ENCODE results near the gene LAMP2.

LAMP2 gene

DNA sequence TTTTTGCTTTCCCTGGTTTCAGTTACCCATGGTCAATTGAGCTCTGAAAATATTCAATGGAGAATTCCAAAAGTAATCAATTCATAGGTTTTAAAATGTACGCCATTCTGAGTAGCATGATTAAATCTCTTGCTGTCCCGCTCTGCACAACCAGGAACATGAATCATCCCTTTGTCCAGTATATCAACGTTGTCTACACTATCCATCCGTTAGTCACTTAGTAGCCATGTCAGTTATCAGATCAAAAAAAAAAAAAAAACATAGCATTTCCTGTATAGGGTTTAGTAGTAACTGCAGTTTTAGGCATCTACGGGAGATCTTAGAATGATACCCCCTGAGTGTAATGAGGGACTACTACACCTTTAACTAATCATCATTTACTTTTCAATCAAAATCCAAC is 15.1 kb downstream of the LAMP2 start:
- no peaks in the 10 kb centered on the region for H3K27me3 ChIP-seq (ENCODE audit: control insufficient read depth, insufficient read depth, low read length)
- H3K9ac ChIP-seq (ENCODE audit: low read depth, low read length): no peak overlapping the region
- no peaks in the 10 kb centered on the region for H3K36me3 ChIP-seq (ENCODE audit: control insufficient read depth, insufficient read depth, low read length)
- no peaks in the 10 kb centered on the region for H3K4me1 ChIP-seq (ENCODE audit: control insufficient read depth, insufficient read depth, low read length)
- H3K9me3 ChIP-seq (ENCODE audit: control insufficient read depth, insufficient read depth, low read length): no peaks in the 10 kb centered on the region
- H3K4me3 ChIP-seq (ENCODE audit: low read depth, low read length): no peak overlapping the region

- Histone ChIP-seq H3K36me3 (ENCODE audit: control insufficient read depth, insufficient read depth, low read length) (no peaks in the 10 kb centered on the region), H3K4me1 (ENCODE audit: control insufficient read depth, insufficient read depth, low read length) (no peaks in the 10 kb centered on the region)
These were observed 17.0 kb downstream of the LAMP2 start for GRCh38 chrX:120452131-120452530.

GRCh38 chrX:120450163-120450562 is 18.9 kb downstream of the LAMP2 start:
- no peaks in the 10 kb centered on the region for H3K27me3 ChIP-seq (ENCODE audit: control insufficient read depth, insufficient read depth, low read length)
- no peaks in the 10 kb centered on the region for H3K36me3 ChIP-seq (ENCODE audit: control insufficient read depth, insufficient read depth, low read length)
- no peaks in the 10 kb centered on the region for H3K9me3 ChIP-seq (ENCODE audit: control insufficient read depth, insufficient read depth, low read length)
- no peaks in the 10 kb centered on the region for H3K4me1 ChIP-seq (ENCODE audit: control insufficient read depth, insufficient read depth, low read length)
- no peak overlapping the region for H3K4me3 ChIP-seq (ENCODE audit: low read depth, low read length)
- no peak overlapping the region for H3K9ac ChIP-seq (ENCODE audit: low read depth, low read length)

More at GRCh38 chrX:120452131-120452530, 17.0 kb downstream of the LAMP2 start:
- no peak overlapping the region for H3K9ac ChIP-seq (ENCODE audit: low read depth, low read length)
- no peaks in the 10 kb centered on the region for H3K9me3 ChIP-seq (ENCODE audit: control insufficient read depth, insufficient read depth, low read length)
- H3K4me3 ChIP-seq (ENCODE audit: low read depth, low read length): no peak overlapping the region
- no peaks in the 10 kb centered on the region for H3K27me3 ChIP-seq (ENCODE audit: control insufficient read depth, insufficient read depth, low read length)

- no peaks in the 10 kb centered on the region for H3K9me3 ChIP-seq (ENCODE audit: control insufficient read depth, insufficient read depth, low read length)
- H3K27me3 ChIP-seq (ENCODE audit: control insufficient read depth, insufficient read depth, low read length): no peaks in the 10 kb centered on the region
- no peaks in the 10 kb centered on the region for H3K4me1 ChIP-seq (ENCODE audit: control insufficient read depth, insufficient read depth, low read length)
- no peak overlapping the region for H3K4me3 ChIP-seq (ENCODE audit: low read depth, low read length)
- H3K36me3 ChIP-seq (ENCODE audit: control insufficient read depth, insufficient read depth, low read length): no peaks in the 10 kb centered on the region
- H3K9ac ChIP-seq (ENCODE audit: low read depth, low read length): no peak overlapping the region
These were observed 22.6 kb downstream of the LAMP2 start for GRCh38 chrX:120446498-120446897.

DNA sequence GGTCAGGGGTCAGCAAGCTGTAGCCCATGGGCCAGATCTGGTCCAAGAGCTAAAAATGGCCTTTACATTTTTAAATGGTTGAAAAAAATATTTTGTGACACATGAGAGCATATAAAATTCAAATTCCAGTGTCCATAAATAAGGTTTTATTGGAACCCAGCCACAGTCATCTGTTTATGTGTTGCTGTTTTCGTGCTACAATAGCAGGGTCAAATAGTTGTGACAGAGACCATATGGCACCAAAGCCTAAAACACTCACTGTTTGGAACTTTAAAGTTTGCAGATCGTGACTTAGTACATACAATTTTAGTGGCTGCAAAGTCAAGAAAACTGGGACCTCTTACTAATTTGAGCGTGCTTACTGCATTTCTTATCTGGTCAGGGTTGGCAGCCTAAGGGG is 29.2 kb downstream of the LAMP2 start:
- Histone ChIP-seq H3K27me3 (ENCODE audit: control insufficient read depth, insufficient read depth, low read length) (no peaks in the 10 kb centered on the region), H3K36me3 (ENCODE audit: control insufficient read depth, insufficient read depth, low read length) (no peaks in the 10 kb centered on the region), H3K4me1 (ENCODE audit: control insufficient read depth, insufficient read depth, low read length) (no peaks in the 10 kb centered on the region), H3K9me3 (ENCODE audit: control insufficient read depth, insufficient read depth, low read length) (no peaks in the 10 kb centered on the region), H3K4me3 (ENCODE audit: low read depth, low read length) (no peak overlapping the region), H3K9ac (ENCODE audit: low read depth, low read length) (no peak overlapping the region)

- H3K4me3 ChIP-seq (ENCODE audit: low read depth, low read length): no peak overlapping the region
- no peaks in the 10 kb centered on the region for H3K36me3 ChIP-seq (ENCODE audit: control insufficient read depth, insufficient read depth, low read length)
- H3K9ac ChIP-seq (ENCODE audit: low read depth, low read length): no peak overlapping the region
- H3K4me1 ChIP-seq (ENCODE audit: control insufficient read depth, insufficient read depth, low read length): no peaks in the 10 kb centered on the region
- H3K27me3 ChIP-seq (ENCODE audit: control insufficient read depth, insufficient read depth, low read length): no peaks in the 10 kb centered on the region
- no peaks in the 10 kb centered on the region for H3K9me3 ChIP-seq (ENCODE audit: control insufficient read depth, insufficient read depth, low read length)
These were observed 39.1 kb downstream of the LAMP2 start for GRCh38 chrX:120429776-120430540.

- Histone ChIP-seq H3K4me3 (ENCODE audit: low read depth, low read length) (no peak overlapping the region), H3K9ac (ENCODE audit: low read depth, low read length) (no peak overlapping the region), H3K36me3 (ENCODE audit: control insufficient read depth, insufficient read depth, low read length) (no peaks in the 10 kb centered on the region), H3K27me3 (ENCODE audit: control insufficient read depth, insufficient read depth, low read length) (no peaks in the 10 kb centered on the region), H3K4me1 (ENCODE audit: control insufficient read depth, insufficient read depth, low read length) (no peaks in the 10 kb centered on the region), H3K9me3 (ENCODE audit: control insufficient read depth, insufficient read depth, low read length) (no peaks in the 10 kb centered on the region)
These were observed 40.8 kb downstream of the LAMP2 start for GRCh38 chrX:120428309-120428708.

DNA sequence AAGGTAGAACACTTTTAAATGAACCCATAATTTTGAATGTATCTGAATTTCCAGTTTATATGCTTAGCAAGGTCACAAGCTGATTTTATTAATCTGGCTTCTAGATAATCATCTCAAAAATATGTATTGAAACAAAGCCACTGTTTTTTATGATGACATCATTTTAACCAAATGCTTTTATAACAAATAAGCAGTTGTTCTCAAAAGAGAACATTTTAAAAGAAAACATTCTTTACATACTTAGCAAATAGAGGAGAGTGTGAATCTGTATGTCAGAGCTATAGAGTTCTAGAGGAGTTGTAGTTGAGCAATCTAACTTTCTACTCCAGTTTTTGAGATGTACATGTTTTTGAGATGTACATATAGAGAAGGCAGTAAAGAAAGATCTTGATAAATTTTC is 42.5 kb downstream of the LAMP2 start:
- no peaks in the 10 kb centered on the region for H3K4me1 ChIP-seq (ENCODE audit: control insufficient read depth, insufficient read depth, low read length)
- no peak overlapping the region for H3K4me3 ChIP-seq (ENCODE audit: low read depth, low read length)
- no peaks in the 10 kb centered on the region for H3K27me3 ChIP-seq (ENCODE audit: control insufficient read depth, insufficient read depth, low read length)
- H3K36me3 ChIP-seq (ENCODE audit: control insufficient read depth, insufficient read depth, low read length): no peaks in the 10 kb centered on the region
- no peaks in the 10 kb centered on the region for H3K9me3 ChIP-seq (ENCODE audit: control insufficient read depth, insufficient read depth, low read length)
- no peak overlapping the region for H3K9ac ChIP-seq (ENCODE audit: low read depth, low read length)

DNA sequence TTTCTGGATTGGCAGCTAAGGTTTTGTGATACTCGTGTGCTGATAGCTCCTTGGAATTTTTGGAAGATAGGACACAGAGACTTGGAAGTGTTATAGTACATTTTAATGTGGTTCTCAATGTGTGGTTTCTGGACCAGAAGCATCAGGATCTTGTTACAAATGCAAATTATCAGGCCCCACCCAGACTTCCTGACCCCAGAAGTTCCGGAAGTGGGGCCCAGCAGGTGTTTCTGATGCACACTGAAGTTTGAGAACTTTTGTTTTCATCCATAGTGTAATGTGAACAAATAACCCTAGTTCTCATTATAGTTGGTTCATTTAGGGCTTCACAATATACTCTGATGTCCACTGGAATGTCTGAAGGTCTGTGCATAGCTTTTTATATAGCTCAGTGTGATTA is 49.6 kb downstream of the LAMP2 start:
- no peaks in the 10 kb centered on the region for H3K4me1 ChIP-seq (ENCODE audit: control insufficient read depth, insufficient read depth, low read length)
- H3K36me3 ChIP-seq (ENCODE audit: control insufficient read depth, insufficient read depth, low read length): no peaks in the 10 kb centered on the region
- no peaks in the 10 kb centered on the region for H3K9me3 ChIP-seq (ENCODE audit: control insufficient read depth, insufficient read depth, low read length)
- no peak overlapping the region for H3K9ac ChIP-seq (ENCODE audit: low read depth, low read length)
- no peak overlapping the region for H3K4me3 ChIP-seq (ENCODE audit: low read depth, low read length)
- H3K27me3 ChIP-seq (ENCODE audit: control insufficient read depth, insufficient read depth, low read length): no peaks in the 10 kb centered on the region

DNA sequence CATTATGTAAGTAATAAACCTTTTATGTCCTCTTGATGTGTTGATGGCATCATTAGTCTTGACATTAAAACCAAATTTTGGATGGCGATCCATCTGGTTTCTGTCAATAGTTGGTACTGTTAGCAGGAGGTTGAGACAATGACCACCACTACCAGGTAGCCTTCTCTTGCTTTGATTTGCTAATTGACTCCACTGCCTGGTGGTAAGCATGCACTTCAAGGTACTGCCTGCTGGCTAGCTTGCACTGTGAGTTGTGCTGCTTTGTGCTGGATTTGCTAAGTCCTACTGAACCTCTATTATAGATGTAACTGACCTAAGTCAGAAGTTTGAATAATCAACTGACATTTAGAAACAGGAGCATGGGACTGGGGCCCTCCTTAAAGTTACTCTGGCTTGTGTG is 60.9 kb downstream of the LAMP2 start:
- H3K9me3 ChIP-seq (ENCODE audit: control insufficient read depth, insufficient read depth, low read length): no peaks in the 10 kb centered on the region
- H3K4me3 ChIP-seq (ENCODE audit: low read depth, low read length): no peak overlapping the region
- H3K36me3 ChIP-seq (ENCODE audit: control insufficient read depth, insufficient read depth, low read length): no peaks in the 10 kb centered on the region
- H3K27me3 ChIP-seq (ENCODE audit: control insufficient read depth, insufficient read depth, low read length): no peaks in the 10 kb centered on the region
- H3K9ac ChIP-seq (ENCODE audit: low read depth, low read length): no peak overlapping the region
- peaks cover 2% of the 10 kb centered on the region for H3K4me1 ChIP-seq (ENCODE audit: control insufficient read depth, insufficient read depth, low read length)

- Histone ChIP-seq H3K4me1 (ENCODE audit: control insufficient read depth, insufficient read depth, low read length) (peaks cover 2% of the 10 kb centered on the region), H3K4me3 (ENCODE audit: low read depth, low read length) (no peak overlapping the region), H3K36me3 (ENCODE audit: control insufficient read depth, insufficient read depth, low read length) (no peaks in the 10 kb centered on the region), H3K27me3 (ENCODE audit: control insufficient read depth, insufficient read depth, low read length) (no peaks in the 10 kb centered on the region), H3K9ac (ENCODE audit: low read depth, low read length) (no peak overlapping the region), H3K9me3 (ENCODE audit: control insufficient read depth, insufficient read depth, low read length) (no peaks in the 10 kb centered on the region)
These were observed 62.5 kb downstream of the LAMP2 start for GRCh38 chrX:120406638-120407037.

DNA sequence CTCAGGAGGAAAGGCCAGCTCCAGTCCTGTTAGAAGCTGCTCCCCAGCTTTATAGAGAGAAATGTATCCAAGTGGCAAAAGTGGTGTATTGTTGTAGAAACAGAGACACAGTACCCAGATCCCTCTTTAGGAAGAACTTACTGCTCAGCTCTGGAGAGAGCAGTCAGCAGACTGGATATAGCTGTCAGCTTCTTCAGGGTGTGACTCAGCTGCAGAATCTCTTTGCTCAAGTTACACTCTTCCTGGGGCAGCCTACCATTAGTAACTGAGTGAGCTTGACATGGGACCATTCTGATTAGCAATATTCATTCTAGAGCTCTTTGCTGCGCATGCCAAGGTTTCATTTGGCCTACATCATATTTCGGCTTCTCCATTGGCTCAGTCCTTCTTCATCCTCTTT is 66.7 kb downstream of the LAMP2 start:
- no peaks in the 10 kb centered on the region for H3K27me3 ChIP-seq (ENCODE audit: control insufficient read depth, insufficient read depth, low read length)
- H3K4me3 ChIP-seq (ENCODE audit: low read depth, low read length): no peak overlapping the region
- no peaks in the 10 kb centered on the region for H3K9me3 ChIP-seq (ENCODE audit: control insufficient read depth, insufficient read depth, low read length)
- no peaks in the 10 kb centered on the region for H3K36me3 ChIP-seq (ENCODE audit: control insufficient read depth, insufficient read depth, low read length)
- no peaks in the 10 kb centered on the region for H3K4me1 ChIP-seq (ENCODE audit: control insufficient read depth, insufficient read depth, low read length)
- no peak overlapping the region for H3K9ac ChIP-seq (ENCODE audit: low read depth, low read length)
